GM12872 (cell line): ENCODE measurements around the gene UBE2G2.

Experiments
- CTCF ChIP-seq: IDR thresholded peaks from 3 replicates; pipeline ENCODE4 v1.5.1; 2011; ENCODE audit warnings: low read depth, mild to moderate bottlenecking, low read length, moderate library complexity; ENCODE audit not compliant: insufficient read depth

The UBE2G2 gene

GRCh38 chr21:44752671-44753235, 48.9 kb downstream of the UBE2G2 start:
- TF ChIP-seq CTCF: no peak

GRCh38 chr21:44751799-44752636, 49.6 kb downstream of the UBE2G2 start:
- no peak for TF ChIP-seq CTCF

- no peak for TF ChIP-seq CTCF
Measured at GRCh38 chr21:44751186-44751798, 50.3 kb downstream of the UBE2G2 start.

DNA sequence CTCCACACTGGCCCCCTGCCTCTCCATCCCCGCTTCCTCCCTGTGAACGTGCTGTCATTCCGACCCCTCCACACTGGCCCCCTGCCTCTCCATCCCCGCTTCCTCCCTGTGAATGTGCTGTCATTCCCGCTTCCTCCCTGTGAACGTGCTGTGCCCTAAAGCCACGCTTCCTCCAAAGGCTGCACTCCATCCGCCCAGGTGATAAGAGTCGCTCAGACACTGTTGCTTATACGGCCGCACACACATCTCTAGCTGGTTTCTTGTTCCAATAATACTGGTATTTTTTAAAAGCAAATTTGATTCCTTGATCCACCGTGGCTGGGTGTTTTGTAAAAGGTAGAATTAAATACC, 51.0 kb downstream of the UBE2G2 start:
- no peak for TF ChIP-seq CTCF

DNA sequence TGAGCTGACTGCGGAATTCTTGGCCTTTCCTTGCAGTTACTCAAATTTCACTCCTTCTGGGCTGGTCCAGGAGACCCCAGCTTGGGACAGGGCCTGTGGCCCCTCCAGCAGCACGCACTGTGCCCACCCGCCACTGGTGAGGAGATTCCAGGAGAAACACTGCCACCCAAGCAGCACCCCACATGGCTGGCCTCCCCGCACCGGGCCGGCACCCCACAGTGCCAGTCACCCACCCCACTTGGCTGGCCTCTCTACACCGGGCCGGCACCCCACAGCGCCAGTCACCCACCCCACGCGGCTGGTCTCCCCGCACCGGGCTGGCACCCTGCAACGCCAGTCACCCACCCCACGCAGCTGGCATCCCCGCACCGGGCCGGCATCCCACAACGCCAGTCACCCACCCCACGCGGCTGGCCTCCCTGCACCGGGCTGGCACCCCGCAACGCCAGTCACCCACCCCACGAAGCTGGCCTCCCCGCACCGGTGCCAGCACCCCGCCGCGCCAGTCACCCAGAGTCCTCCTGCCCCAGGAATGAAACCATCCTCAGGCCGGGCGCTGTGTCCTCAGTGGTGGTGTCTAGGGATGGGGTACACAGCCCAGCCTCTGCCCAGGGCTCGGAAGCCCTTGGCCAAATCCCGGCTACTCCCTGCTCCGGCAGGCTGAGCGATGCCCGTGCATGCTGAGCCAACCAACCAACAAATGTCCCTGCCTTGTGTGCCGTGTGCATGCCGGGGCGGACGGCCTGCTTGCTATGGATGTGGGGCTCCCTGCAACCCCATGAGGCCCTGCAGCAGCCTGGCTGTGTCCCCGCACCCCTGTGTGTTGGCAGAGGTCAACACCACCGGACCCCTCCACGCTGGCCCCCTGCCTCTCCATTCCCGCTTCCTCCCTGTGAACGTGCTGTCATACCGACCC, 51.6 kb downstream of the UBE2G2 start:
- TF ChIP-seq CTCF: no peak

DNA sequence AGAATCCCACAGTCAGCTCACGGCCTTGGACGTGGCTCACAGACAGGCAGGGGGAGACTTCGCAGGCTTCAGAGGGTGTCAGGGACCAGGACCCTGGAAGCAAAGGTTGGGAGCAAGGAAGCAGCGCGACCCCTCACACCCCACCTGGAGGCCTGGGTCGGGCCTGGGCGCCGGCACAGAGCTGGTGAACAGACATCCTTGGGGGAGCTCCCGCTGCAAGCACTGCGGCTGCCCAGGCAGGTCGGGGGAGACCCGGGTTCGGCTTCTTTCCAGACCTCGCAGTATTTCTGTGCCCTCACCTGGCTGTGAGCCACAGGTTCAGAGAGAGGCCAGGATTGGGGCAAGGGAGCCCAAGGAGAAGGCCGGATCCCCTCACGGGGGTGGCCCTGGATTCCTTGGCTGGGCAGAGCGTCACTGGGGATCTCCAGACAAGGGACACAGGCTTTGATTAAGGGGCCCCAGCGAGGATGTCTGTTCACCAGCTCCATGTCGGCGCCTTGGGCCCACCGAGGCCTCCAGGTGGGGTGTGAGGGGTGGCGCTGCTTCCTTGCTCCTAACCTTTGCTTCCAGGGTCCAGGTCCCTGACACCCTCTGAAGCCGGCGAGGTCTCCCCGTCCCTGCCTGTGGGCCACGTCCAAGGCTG, 52.4 kb downstream of the UBE2G2 start:
- no peak for TF ChIP-seq CTCF
